HAP-1 (cell line): ENCODE data around the gene MUCL1.
A peak's percentile ranks its signal among the peaks of the same experiment; 100 is the strongest.
"Not testable (repeated sequence)": the region's sequence is repeated elsewhere in the genome, so short reads cannot be mapped to it uniquely, and the experiment has no call there.

Source experiments
- DNase-seq, 2 experiments: peaks; one replicate each; pipeline ENCODE4 v3.0.0-alpha.2; 2016 to 2020; ENCODE audit warnings: low spot score in 2 of 2
- H3K27me3 ChIP-seq: fragments of 250-450 bp; sonication (Bioruptor Pico); 2 replicates; pipeline ENCODE4 v1.5.1; 2020; ENCODE audit warnings: low read depth, mild to moderate bottlenecking, moderate library complexity
- H3K36me3 ChIP-seq: fragments of 250-450 bp; sonication (Bioruptor Pico); replicated peaks from 2 replicates; pipeline ENCODE4 v1.5.1; 2020; ENCODE audit warnings: mild to moderate bottlenecking
- H3K4me1 ChIP-seq: fragments of 250-450 bp; sonication (Bioruptor Pico); 2 replicates; pipeline ENCODE4 v1.5.1; 2020; ENCODE audit warnings: mild to moderate bottlenecking
- H3K4me3 ChIP-seq: fragments of 250-450 bp; sonication (Bioruptor Pico); 2 replicates; pipeline ENCODE4 v1.5.1; 2020; ENCODE audit warnings: mild to moderate bottlenecking, moderate library complexity
- H3K9me3 ChIP-seq: fragments of 250-450 bp; sonication (Bioruptor Pico); 2 replicates; pipeline ENCODE4 v1.5.1; 2020; ENCODE audit warnings: mild to moderate bottlenecking, moderate library complexity
- in situ Hi-C: fragments of 300-500 bp; cut with MboI; formaldehyde crosslinking; loops from 3 replicates; pipeline ENCODE4 v1.14.3; 2020; ENCODE audit warnings: low sequenced_read_pairs, inconsistent platforms, mixed read lengths

Gene MUCL1

DNA sequence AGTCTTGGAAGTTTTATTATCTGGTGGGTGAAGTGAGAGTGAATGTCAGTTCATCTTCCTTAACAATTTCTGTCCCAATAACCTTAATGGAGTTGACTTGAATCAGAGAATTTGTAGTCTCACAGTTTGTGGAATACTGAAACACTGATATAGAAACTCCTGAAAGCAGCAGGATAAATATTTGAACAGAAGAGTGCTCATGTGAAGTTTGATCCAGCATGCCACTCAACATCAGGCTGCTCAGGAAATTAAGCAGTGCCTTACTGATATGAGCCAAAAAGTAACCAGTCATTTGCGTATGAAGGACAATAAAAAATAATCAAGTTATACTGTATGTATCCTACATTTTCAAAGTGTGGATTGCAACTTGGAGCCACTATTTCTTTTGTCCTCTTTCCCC lies 15.7 kb downstream of the MUCL1 start:
- in situ Hi-C loops = no loop called here
- Histone ChIP-seq H3K4me3 (no peak overlapping the region), H3K9me3 (no peaks in the 10 kb centered on the region), H3K27me3 (no peaks in the 10 kb centered on the region), H3K4me1 (no peaks in the 10 kb centered on the region), H3K36me3 (no peaks in the 10 kb centered on the region)
- no peak for DNase-seq

DNA sequence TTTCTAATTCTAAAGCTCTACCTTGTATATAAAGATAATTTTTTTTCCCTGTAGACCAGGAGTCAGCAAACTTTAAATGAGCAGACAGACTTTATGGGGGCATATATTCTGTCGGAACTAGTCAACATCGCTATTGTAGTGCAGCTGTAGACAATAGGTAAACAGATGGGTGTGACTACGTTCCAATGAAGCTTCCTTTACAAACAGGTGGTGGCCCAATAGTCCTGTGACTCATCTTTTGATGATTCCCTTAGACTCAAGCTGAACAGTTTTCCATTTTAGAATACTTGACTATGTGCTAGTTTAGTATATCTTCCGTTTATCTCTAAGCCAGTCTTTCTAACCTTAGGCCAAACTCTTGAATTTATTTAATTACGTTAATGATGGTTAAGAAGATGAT lies 16.3 kb downstream of the MUCL1 start:
- in situ Hi-C loops = no loop called here
- Histone ChIP-seq H3K27me3 (no peaks in the 10 kb centered on the region), H3K4me1 (no peaks in the 10 kb centered on the region), H3K9me3 (no peaks in the 10 kb centered on the region), H3K36me3 (no peaks in the 10 kb centered on the region), H3K4me3 (no peak overlapping the region)
- DNase-seq = no peak

- in situ Hi-C loops = no loop called here
- Histone ChIP-seq H3K36me3 (no peaks in the 10 kb centered on the region), H3K27me3 (peaks cover 4% of the 10 kb centered on the region; the same call in 1 of the 2 replicates), H3K4me1 (no peaks in the 10 kb centered on the region), H3K4me3 (no peak overlapping the region), H3K9me3 (no peaks in the 10 kb centered on the region)
- no peak for DNase-seq
These were observed 24.8 kb downstream of the MUCL1 start for GRCh38 chr12:54879150-54879549.

DNA sequence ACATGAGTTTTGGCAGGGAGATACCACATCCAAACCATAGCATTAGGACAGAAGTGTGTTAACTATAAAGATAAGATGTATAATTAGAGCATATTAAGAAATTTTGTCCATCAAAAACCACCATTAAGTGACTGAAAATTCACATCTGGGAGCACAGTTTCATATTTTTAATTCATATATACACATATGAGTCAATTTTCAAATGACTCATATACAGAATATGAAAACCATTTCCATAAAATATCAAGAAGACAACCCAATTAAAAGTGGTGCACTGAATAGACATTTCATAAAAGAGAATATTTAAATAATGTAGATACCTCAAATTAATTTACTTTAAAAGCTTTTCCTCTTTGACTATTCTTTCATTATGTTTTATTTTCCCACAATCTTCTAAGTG lies 25.3 kb downstream of the MUCL1 start:
- Histone ChIP-seq H3K27me3 (peaks cover 4% of the 10 kb centered on the region; the same call in 1 of the 2 replicates), H3K4me3 (no peak overlapping the region), H3K4me1 (no peaks in the 10 kb centered on the region), H3K9me3 (no peaks in the 10 kb centered on the region), H3K36me3 (no peaks in the 10 kb centered on the region)
- DNase-seq = no peak
- in situ Hi-C loops = no loop called here

GRCh38 chr12:54882079-54882478 lies 27.8 kb downstream of the MUCL1 start:
- H3K36me3 ChIP-seq = no peaks in the 10 kb centered on the region
- in situ Hi-C loops = no loop called here
- no peaks in the 10 kb centered on the region for H3K4me1 ChIP-seq
- H3K9me3 ChIP-seq = no peaks in the 10 kb centered on the region
- peaks cover 4% of the 10 kb centered on the region; the same call in 1 of the 2 replicates for H3K27me3 ChIP-seq
- DNase-seq = no peak
- H3K4me3 ChIP-seq = no peak overlapping the region

- H3K4me1 ChIP-seq, H3K9me3 ChIP-seq, in situ Hi-C loops, H3K36me3 ChIP-seq, DNase-seq, H3K27me3 ChIP-seq, H3K4me3 ChIP-seq: not testable (repeated sequence)
These were observed 28.3 kb downstream of the MUCL1 start for GRCh38 chr12:54882597-54882996.

GRCh38 chr12:54888428-54888827 lies 34.1 kb downstream of the MUCL1 start:
- H3K4me1 ChIP-seq, in situ Hi-C loops, H3K4me3 ChIP-seq, H3K9me3 ChIP-seq, H3K36me3 ChIP-seq, H3K27me3 ChIP-seq: not testable (repeated sequence)
- DNase-seq = peak in 1 of 2 experiments; percentile 14

DNA sequence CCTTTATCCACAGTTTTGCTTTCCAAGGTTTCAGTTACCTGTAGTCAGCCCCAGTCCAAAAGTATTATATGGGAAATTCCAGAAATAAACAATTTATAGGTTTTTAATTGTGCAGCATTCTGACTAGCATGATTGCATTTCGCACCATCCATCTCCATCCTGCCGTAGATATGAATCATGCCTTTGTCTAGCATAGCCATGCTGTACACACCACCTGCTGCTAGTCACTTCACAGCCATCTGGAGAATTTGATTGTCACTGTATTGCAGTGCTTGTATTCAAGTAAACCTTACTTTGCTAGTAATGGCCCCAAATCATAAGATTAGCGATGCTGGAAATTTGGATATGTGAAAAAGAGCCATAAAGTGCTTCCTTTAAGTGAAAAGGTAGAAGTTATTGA lies 36.0 kb downstream of the MUCL1 start:
- H3K4me1 ChIP-seq = no peaks in the 10 kb centered on the region
- no peaks in the 10 kb centered on the region for H3K27me3 ChIP-seq
- in situ Hi-C loops = no loop called here
- no peaks in the 10 kb centered on the region for H3K36me3 ChIP-seq
- DNase-seq = no peak
- H3K9me3 ChIP-seq = no peaks in the 10 kb centered on the region
- no peak overlapping the region for H3K4me3 ChIP-seq

DNA sequence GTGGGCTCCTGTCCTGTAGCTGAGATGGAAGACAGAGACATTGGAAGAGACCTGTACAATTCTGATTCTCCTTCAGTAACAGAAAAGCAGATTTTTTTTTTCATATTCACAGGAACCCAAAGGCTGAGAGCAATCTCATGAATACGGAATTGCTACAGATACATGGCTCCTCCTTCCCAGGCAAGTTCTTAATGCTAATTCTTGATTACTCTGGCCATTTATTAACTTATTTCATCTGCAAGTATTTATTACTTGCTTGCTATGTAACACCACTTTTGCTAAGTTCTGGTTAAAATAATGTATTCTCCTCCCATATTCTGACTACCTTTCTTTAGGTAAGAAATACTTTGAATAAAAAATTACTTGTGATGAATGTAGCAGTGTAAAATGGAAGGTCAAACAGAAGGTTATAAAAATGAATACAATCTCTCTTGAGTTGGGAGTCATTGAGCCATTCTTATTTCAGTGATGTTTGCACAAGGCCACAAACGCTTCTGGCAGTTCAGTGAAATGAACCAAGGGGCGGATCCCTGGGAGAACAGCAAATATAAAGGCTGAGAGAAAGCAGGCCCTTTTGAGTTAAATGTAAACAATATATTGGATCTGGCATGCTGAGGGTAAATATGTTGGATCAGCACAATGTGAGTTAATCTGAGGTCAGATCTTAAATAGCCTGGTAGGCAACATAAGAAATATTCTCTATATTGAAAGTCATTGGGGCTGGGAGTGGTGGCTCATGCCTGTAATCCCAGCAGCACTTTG lies 37.6 kb downstream of the MUCL1 start:
- Histone ChIP-seq H3K4me3 (no peak overlapping the region), H3K36me3 (no peaks in the 10 kb centered on the region), H3K27me3 (no peaks in the 10 kb centered on the region), H3K4me1 (no peaks in the 10 kb centered on the region), H3K9me3 (no peaks in the 10 kb centered on the region)
- in situ Hi-C loops = no loop called here
- peak; percentile 11 to 27 for DNase-seq
